Astrocyte (in vitro differentiated cells and primary cell): Measurements from ENCODE around the gene SH2D4B. TPM values are rescaled to one million over a fixed set of nuclear protein-coding genes. Genes with fewer than 3 reads are reported as not detected.

Source experiments
- DNase-seq: peaks from one replicate; pipeline ENCODE4 v3.0.0-alpha.2; 2010; ENCODE audit warnings: low read depth
- FAIRE-seq: peaks from 2 replicates; lab custom pipeline; 2011; peaks lifted over from hg19 to GRCh38; lab: Jason Lieb, UNC
- H2AFZ ChIP-seq: 2 replicates; pipeline ENCODE4 v1.6.0; 2012; ENCODE audit warnings: low read depth, low read length, inconsistent platforms
- H3K27ac ChIP-seq: 2 replicates; pipeline ENCODE4 v1.5.1; 2011; ENCODE audit warnings: low read depth, low read length, inconsistent platforms
- H3K27me3 ChIP-seq: 2 replicates; pipeline ENCODE4 v1.6.0; 2011; ENCODE audit warnings: low read length, inconsistent platforms; ENCODE audit not compliant: insufficient read depth
- H3K36me3 ChIP-seq: 2 replicates; pipeline ENCODE4 v1.5.1; 2011; ENCODE audit warnings: low read length, inconsistent platforms; ENCODE audit not compliant: insufficient read depth
- H3K4me1 ChIP-seq: 2 replicates; pipeline ENCODE4 v1.5.1; 2011; ENCODE audit warnings: low read length, inconsistent platforms; ENCODE audit not compliant: insufficient read depth
- H3K4me2 ChIP-seq: 2 replicates; pipeline ENCODE4 v1.6.0; 2012; ENCODE audit warnings: low read length, inconsistent platforms
- H3K4me3 ChIP-seq: 2 replicates; pipeline ENCODE4 v1.5.1; 2011; ENCODE audit warnings: low read depth, mild to moderate bottlenecking, low read length, inconsistent platforms; ENCODE audit not compliant: insufficient read depth
- H3K79me2 ChIP-seq: 2 replicates; pipeline ENCODE4 v1.6.0; 2012; ENCODE audit warnings: mild to moderate bottlenecking, low read length, inconsistent platforms; ENCODE audit not compliant: insufficient read depth
- H3K9ac ChIP-seq: 2 replicates; pipeline ENCODE4 v1.6.0; 2012; ENCODE audit warnings: mild to moderate bottlenecking, low read length, inconsistent platforms
- H3K9me3 ChIP-seq: 2 replicates; pipeline ENCODE4 v1.5.1; 2012; ENCODE audit warnings: low read depth, mild to moderate bottlenecking, low read length, inconsistent platforms; ENCODE audit not compliant: insufficient read depth
- H4K20me1 ChIP-seq: 2 replicates; pipeline ENCODE4 v1.6.0; 2012; ENCODE audit warnings: low read length, inconsistent platforms; ENCODE audit not compliant: insufficient read depth
- H3K27ac Mint-ChIP-seq: one replicate; pipeline ENCODE4 v1.8.0; 2021; ENCODE audit warnings: mild to moderate bottlenecking, mixed read lengths; ENCODE audit not compliant: unreplicated experiment
- H3K27me3 Mint-ChIP-seq: one replicate; pipeline ENCODE4 v1.8.0; 2021; ENCODE audit warnings: low read depth, mixed read lengths; ENCODE audit not compliant: unreplicated experiment
- H3K36me3 Mint-ChIP-seq: one replicate; pipeline ENCODE4 v1.8.0; 2021; ENCODE audit warnings: low read depth, mixed read lengths; ENCODE audit not compliant: unreplicated experiment
- H3K4me1 Mint-ChIP-seq: one replicate; pipeline ENCODE4 v1.8.0; 2021; ENCODE audit warnings: low read depth, mixed read lengths; ENCODE audit not compliant: unreplicated experiment
- H3K4me3 Mint-ChIP-seq: one replicate; pipeline ENCODE4 v1.8.0; 2021; ENCODE audit warnings: mild to moderate bottlenecking, moderate library complexity, mixed read lengths; ENCODE audit not compliant: unreplicated experiment
- H3K9me3 Mint-ChIP-seq: one replicate; pipeline ENCODE4 v1.8.0; 2021; ENCODE audit warnings: mild to moderate bottlenecking, mixed read lengths; ENCODE audit not compliant: unreplicated experiment
- EZH2 ChIP-seq: IDR thresholded peaks from 2 replicates; pipeline ENCODE4 v1.6.1; 2012; ENCODE audit warnings: mild to moderate bottlenecking, low read length, inconsistent platforms; ENCODE audit not compliant: insufficient read depth
- total RNA-seq: library from RNA; stranded (reverse); gene quantifications from 2 replicates; pipeline ENCODE4 v1.2.1, GENCODE V29; 2021
- TF ChIP-seq, protein P1 (sequence below): IDR thresholded peaks from 2 replicates; pipeline ENCODE4 v1.5.1; 2011; ENCODE audit warnings: low read depth, mild to moderate bottlenecking, inconsistent platforms, low read length, moderate library complexity; ENCODE audit not compliant: insufficient read depth

The SH2D4B gene
- total RNA-seq, 1 donor from 2014 or later = 0.07 TPM

DNA sequence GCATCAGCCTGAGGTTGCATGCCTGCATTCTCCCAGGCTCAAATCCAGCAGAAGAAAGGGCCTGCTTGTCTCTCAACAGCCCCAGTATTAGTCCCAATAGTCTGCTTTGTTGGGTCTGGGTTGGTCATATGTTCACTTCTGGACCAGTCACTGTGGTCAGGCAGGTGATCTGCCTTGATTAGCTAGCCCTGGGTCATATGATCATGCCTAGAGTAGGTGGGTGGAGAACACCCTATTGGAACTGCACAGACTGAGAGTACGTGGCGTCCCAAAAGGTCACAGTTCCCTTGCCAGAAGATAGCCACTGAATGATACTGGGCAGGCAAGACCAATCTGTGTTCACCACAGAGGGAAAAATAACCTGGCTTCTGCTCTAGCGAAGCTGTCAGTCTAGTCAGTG lies 80.1 kb downstream of the SH2D4B start:
- Histone ChIP-seq H3K27me3 (peaks cover 2% of the 10 kb centered on the region), H4K20me1 (no peaks in the 10 kb centered on the region), H3K4me3 (no peak overlapping the region), H3K36me3 (no peaks in the 10 kb centered on the region), H3K9ac (no peak overlapping the region), H2AFZ (no peak overlapping the region), H3K4me1 (no peaks in the 10 kb centered on the region), H3K79me2 (no peaks in the 10 kb centered on the region), H3K9me3 (no peaks in the 10 kb centered on the region), H3K27ac (no peak overlapping the region), H3K4me2 (no peak overlapping the region)
- H3K9me3 Mint-ChIP-seq = peaks cover 9% of the 10 kb centered on the region
- peaks cover 3% of the 10 kb centered on the region for H3K27me3 Mint-ChIP-seq
- no peak for TF ChIP-seq EZH2
- DNase-seq = no peak
- no peak overlapping the region for H3K4me3 Mint-ChIP-seq
- FAIRE-seq = no peak
- no peak overlapping the region for H3K27ac Mint-ChIP-seq
- no peaks in the 10 kb centered on the region for H3K36me3 Mint-ChIP-seq
- no peaks in the 10 kb centered on the region for H3K4me1 Mint-ChIP-seq

- H3K9me3 ChIP-seq = no peaks in the 10 kb centered on the region
- H3K79me2 ChIP-seq = no peaks in the 10 kb centered on the region
- no peaks in the 10 kb centered on the region for H3K4me1 ChIP-seq
- H3K36me3 ChIP-seq = no peaks in the 10 kb centered on the region
- no peak overlapping the region for H3K4me3 ChIP-seq
- no peaks in the 10 kb centered on the region for H4K20me1 ChIP-seq
- no peak overlapping the region for H3K27ac Mint-ChIP-seq
- no peaks in the 10 kb centered on the region for H3K27me3 Mint-ChIP-seq
- no peak for DNase-seq
- H2AFZ ChIP-seq = no peak overlapping the region
- H3K4me2 ChIP-seq = no peak overlapping the region
- TF ChIP-seq, protein P1, sequence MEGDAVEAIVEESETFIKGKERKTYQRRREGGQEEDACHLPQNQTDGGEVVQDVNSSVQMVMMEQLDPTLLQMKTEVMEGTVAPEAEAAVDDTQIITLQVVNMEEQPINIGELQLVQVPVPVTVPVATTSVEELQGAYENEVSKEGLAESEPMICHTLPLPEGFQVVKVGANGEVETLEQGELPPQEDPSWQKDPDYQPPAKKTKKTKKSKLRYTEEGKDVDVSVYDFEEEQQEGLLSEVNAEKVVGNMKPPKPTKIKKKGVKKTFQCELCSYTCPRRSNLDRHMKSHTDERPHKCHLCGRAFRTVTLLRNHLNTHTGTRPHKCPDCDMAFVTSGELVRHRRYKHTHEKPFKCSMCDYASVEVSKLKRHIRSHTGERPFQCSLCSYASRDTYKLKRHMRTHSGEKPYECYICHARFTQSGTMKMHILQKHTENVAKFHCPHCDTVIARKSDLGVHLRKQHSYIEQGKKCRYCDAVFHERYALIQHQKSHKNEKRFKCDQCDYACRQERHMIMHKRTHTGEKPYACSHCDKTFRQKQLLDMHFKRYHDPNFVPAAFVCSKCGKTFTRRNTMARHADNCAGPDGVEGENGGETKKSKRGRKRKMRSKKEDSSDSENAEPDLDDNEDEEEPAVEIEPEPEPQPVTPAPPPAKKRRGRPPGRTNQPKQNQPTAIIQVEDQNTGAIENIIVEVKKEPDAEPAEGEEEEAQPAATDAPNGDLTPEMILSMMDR = no peak
- no peaks in the 10 kb centered on the region for H3K4me1 Mint-ChIP-seq
- no peak overlapping the region for H3K4me3 Mint-ChIP-seq
- no peak overlapping the region for H3K27ac ChIP-seq
- no peak for FAIRE-seq
- H3K9me3 Mint-ChIP-seq = peaks cover 6% of the 10 kb centered on the region
- no peaks in the 10 kb centered on the region for H3K36me3 Mint-ChIP-seq
- H3K9ac ChIP-seq = no peak overlapping the region
- H3K27me3 ChIP-seq = peaks cover 2% of the 10 kb centered on the region
These were observed 81.3 kb downstream of the SH2D4B start for GRCh38 chr10:80619036-80619435.

GRCh38 chr10:80622153-80622552 lies 84.5 kb downstream of the SH2D4B start:
- Histone ChIP-seq H3K4me1 (no peaks in the 10 kb centered on the region), H3K27ac (no peak overlapping the region), H3K9me3 (no peaks in the 10 kb centered on the region), H3K9ac (no peak overlapping the region), H3K4me3 (no peak overlapping the region), H3K27me3 (no peaks in the 10 kb centered on the region), H4K20me1 (no peaks in the 10 kb centered on the region), H3K4me2 (no peak overlapping the region), H3K36me3 (no peaks in the 10 kb centered on the region), H2AFZ (no peak overlapping the region), H3K79me2 (no peaks in the 10 kb centered on the region)
- Mint-ChIP-seq H3K27ac (no peak overlapping the region), H3K36me3 (no peaks in the 10 kb centered on the region), H3K4me1 (no peaks in the 10 kb centered on the region), H3K4me3 (no peak overlapping the region), H3K27me3 (no peaks in the 10 kb centered on the region), H3K9me3 (no peaks in the 10 kb centered on the region)
- no peak for FAIRE-seq
- no peak for DNase-seq
- TF ChIP-seq EZH2 = no peak
